HG03460 (cell line): ENCODE measurements around the gene PTPRN2.

ENCODE experiments used
- ATAC-seq: cut with Tn5 transposase; IDR thresholded peaks from one replicate; pipeline ENCODE4 v1.9.1; 2021; ENCODE audit not compliant: unreplicated experiment

The PTPRN2 gene

DNA sequence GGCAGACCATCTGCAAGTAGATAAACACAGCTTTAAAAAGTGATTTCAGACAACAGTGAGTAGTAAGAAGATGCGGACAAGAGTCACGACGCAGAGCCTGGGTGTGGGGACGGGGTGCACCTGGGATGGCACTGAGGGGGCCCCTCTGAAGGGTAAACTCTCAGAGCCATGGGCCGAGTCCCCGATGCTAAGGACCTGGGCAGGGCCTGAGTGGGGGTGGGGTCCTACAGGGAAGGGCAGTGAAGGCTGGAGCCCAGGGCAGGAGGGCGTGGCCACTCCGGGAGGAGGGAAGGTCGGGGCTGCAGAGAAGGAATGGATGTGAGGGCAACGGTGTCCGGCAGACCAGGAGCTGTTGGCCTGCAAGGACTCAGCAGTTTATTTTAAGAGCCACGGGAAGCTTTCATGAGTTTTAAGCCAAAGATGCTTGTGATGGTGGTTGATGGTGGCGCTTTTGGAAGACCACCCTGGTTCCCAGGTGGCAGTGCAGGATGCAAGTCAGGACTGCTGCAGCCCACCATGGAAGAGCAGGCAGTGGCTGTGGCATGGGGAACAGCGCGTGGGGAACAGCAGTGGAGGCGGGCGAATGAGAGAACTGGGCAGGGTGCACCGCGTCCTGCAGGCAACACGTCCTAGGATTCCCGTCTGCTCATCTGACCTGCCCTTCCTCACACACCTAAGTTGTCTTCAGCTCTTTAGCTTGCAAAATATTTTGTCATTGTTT, 954.0 kb downstream of the PTPRN2 start:
- no peak for ATAC-seq

DNA sequence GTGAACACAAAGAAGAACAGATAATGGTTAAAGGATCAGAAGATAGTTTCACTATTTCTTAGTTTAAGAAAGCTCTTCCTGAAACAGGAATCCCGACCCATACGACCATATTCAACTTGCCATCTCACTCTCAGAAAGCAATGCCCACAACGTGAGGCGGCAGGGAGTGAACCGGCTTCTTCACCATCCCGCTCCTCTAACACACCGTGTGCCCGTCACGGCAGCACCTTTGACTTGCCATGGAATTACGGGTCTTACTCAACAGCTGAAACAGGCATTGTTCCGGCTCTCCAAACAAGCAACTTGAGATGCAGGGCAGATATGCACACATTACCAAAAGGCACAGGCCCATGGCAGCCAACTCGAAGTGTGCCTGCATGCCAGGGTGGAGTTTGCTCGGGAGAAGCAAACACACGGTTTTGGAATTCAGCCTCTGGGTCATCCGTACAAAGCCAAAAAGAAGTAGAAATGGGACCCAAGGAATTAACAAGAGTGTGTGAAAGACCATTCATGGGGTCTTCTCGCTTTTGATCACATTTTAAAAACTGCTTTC, 957.2 kb downstream of the PTPRN2 start:
- no peak for ATAC-seq

- no peak for ATAC-seq
These were observed 959.2 kb downstream of the PTPRN2 start for GRCh38 chr7:157628456-157628855.

- ATAC-seq = no peak
These were observed 960.0 kb downstream of the PTPRN2 start for GRCh38 chr7:157627646-157628045.

DNA sequence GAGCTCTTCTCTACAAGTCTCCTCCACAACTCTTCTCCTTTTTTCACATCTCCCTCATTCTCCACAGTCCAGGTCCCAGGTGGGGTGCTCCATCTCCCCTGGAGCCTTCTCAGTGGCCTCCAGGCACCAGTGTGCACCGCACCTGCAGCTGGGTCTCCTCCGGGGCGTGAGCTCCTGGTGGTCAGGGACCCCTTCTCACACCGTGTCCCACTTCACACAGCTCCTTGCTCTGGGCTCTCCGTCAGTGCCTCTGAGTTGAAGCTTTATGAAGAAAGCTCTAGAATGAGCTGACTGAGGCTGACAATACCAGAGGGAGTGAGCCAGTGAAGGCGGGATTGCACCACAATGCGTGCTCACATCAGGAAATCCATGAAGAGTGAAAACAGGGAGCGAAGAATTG, 960.6 kb downstream of the PTPRN2 start:
- no peak for ATAC-seq

- no peak for ATAC-seq
These were observed 961.5 kb downstream of the PTPRN2 start for GRCh38 chr7:157625973-157626742.

DNA sequence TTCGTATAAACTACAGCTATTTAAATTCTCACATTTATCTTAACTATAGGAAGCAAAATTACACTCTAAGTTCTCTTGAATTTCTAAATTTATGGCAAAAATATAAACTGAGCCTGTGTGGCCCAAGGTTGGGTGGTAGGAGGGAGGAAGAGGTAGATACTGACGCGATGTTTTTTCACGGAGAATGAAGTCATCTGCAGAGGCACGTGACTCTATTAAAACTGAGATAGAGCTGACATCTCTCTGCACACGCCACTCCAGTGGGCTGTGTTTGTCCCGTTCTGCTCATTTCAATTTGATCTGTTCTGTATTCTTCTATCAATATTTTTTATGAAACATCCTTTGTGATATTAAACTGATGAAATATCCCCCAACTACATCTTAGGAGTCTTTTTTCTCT, 964.1 kb downstream of the PTPRN2 start:
- no peak for ATAC-seq

DNA sequence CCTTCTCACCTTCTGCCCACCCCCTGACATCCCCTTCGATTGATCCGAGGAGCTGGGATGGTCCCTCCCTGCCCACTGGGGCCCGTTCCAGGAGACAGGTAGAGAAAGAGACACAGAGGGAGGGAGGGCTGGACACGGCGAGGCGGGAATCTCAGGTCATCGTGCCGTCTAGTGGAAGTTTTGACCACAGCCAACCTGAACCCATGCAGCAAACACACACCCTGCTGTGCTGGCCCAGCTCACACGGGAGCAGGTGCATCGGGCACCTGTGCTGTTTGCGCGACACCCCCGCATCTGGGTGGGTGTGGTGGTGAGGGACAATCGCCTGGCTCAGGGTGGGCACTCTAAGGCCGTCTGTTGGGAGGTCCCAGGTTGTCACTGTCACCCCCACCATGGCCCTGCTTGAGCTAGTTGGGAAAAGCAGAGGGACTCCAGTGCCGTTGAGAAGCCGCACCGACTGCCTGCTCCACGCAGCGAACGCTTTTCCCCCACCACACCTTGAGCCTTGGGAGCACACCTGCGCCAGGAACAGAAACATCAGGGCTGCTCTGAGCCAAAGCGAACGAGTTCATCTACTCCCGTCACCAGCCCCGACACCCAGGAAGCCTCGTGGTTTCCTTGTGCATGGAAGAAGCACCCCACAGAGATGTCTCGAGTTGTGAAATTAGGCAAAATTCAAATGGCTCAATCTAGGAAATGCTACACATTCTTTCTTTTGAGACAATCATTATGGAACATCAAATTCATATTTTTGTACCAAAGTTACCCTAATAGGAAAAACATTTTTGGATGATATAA, 965.0 kb downstream of the PTPRN2 start:
- ATAC-seq = no peak

- no peak for ATAC-seq
These were observed 965.6 kb downstream of the PTPRN2 start for GRCh38 chr7:157622000-157622399.

DNA sequence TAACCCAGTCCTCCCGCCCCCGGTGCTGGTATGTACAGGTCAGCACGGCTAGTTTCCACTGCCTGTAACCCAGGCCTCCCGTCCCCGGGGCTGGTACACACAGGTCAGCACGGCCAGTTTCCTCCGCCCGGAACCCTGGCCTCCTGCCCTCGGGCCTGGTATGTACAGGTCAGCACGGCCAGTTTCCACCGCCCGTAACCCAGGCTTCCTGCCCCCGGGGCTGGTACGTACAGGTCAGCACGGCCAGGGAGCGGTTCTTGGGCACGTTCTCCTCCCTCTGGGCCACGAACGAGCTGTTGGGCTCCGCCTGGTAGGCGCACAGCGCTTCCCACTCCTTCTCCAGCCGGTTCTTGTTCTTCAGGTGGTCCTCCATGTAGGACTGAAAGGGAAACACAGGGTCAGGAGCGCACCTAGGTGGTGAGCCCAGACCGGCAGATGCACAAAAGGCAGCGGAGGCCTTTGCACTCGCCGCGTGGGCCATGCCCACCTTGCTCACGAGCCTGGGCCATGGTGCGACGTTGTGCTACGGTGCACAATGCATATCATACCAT, 966.4 kb downstream of the PTPRN2 start:
- no peak for ATAC-seq

- no peak for ATAC-seq
These were observed 967.0 kb downstream of the PTPRN2 start for GRCh38 chr7:157620616-157621015.

GRCh38 chr7:157619753-157620525, 967.7 kb downstream of the PTPRN2 start:
- no peak for ATAC-seq

GRCh38 chr7:157618823-157619606, 968.6 kb downstream of the PTPRN2 start:
- ATAC-seq = no peak

GRCh38 chr7:157618091-157618726, 969.4 kb downstream of the PTPRN2 start:
- no peak for ATAC-seq

- no peak for ATAC-seq
These were observed 970.2 kb downstream of the PTPRN2 start for GRCh38 chr7:157617401-157617800.

DNA sequence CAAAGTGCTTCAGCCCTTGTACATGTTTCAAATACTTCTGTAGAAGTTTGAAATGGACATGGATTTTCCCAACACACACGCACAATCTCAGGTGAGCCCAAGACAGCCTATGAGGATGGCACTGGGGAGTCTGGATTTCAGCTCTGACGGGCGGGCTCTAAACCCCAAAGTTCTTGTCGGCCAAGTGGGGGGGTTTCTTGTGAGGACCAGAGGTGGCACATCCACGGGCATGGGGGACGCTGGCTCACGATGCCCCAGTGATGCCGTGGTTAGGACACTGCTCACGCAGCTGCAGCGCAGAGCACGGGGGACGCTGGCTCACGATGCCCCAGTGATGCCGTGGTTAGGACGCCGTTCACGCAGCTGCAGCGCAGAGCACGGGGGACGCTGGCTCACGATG, 970.7 kb downstream of the PTPRN2 start:
- ATAC-seq = no peak

DNA sequence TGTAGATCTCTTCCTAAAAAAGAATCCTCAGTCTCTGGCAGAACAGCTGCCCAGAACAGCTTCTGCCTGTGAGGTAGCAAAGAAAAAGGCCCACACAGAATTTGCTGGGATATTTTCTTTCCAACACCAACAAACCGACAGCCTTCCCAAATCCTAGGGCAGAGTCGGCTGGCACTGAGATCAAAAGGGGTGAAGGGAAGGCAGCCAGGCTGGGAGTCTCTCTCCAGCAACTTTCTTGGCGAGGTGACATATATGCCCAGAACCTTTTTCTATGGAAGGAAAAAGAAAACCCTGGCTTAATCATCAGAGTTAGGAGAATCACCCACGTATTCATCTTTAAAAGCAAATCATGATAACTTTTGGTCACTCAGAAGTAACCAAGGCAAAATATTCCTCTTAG, 971.2 kb downstream of the PTPRN2 start:
- ATAC-seq = no peak

DNA sequence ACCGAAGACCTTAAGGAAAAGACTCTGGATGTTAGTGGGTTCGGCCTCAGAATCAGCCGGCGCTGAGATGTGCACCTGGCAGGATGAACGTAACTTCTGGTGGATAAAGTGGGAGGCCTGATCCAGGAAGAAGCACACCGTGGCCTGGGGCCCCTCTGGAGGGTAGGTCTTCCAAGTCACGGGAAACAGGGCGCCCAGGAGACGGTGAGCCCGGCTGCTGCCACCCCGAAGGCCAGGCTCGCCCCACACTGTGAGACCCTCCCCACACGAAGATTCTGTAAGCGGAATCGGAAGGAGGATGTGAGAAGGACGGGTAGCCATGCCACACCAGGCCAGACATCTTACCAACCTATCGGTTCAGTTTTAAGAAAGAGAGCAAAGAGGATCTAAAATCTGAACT, 971.8 kb downstream of the PTPRN2 start:
- no peak for ATAC-seq
